ENCODE data around the gene GARIN5B. TPM values are rescaled to one million over a fixed set of nuclear protein-coding genes. Genes with fewer than 3 reads are reported as not detected.

Gene GARIN5B
- total and polyA plus RNA-seq, 2 of the 4 experiments (the other 2 are of a cell fraction), result not detected

DNA sequence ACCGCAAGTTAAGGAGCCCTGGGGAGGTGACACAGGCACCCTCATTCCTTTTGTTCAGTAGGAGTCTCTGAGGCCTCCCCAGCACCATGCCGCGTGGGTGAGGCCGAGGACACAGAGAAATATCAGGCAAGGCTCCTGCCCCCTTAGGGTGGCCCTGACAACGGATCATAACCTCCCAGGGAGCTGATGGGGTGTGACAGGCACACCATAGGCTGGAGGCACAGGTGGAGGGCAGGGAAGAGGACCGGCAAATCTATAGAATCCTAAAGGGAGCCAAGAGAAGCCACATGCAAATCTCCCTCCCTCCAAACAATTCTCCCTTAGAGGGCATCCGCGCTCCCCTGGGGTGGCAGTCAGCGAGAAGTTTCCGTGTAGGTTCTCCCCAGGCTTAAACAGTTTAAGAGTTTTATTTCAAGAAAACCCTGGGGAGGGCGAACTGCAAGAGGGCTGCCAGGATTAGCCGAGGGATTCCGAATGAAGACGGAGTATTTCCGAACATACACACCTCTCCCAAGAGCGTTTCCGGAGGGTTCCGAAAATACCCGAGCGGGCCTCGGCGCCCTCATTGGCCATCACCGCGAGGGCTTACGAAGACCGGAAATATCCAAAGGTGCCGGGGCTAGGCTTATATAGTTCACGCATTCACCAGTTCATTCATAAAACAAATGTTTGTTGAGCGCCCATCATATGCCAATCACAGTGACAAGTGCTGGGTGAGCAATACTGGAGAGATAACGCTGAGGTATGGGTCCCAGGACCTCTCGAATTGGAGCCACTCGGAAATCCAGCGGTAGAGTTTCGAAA lies 22.1 kb upstream of the GARIN5B start:
- Histone ChIP-seq H3K27ac (ENCODE audit: insufficient read depth, low read length) (peak overlapping the region; percentile 93), H2BK15ac (ENCODE audit: low read depth, low read length) (peak overlapping the region; percentile 82; the same call in 1 of the 3 replicates), H3K79me1 (ENCODE audit: low read depth in 1 of 2, low read length in 2 of 2) (peaks cover 18 to 47% of the 10 kb centered on the region in 2 experiments), H3K4me1 (ENCODE audit: control insufficient read depth, insufficient read depth, low read length) (peaks cover 39% of the 10 kb centered on the region), H2BK5ac (ENCODE audit: low read depth, low read length, poor library complexity, severe bottlenecking) (peak overlapping the region; percentile 89), H4K8ac (ENCODE audit: low read depth in 2 of 2, low read length in 2 of 2) (peak overlapping the region; percentile 79 to 99), H3K23ac (ENCODE audit: low read depth, low read length) (peak overlapping the region; percentile 99), H2AK9ac (replicated peaks; ENCODE audit: low read depth, low read length, poor library complexity) (peak overlapping the region; percentile 86), H3K9me3 (ENCODE audit: control insufficient read depth, insufficient read depth, low read length) (no peaks in the 10 kb centered on the region), H2AFZ (replicated peaks; ENCODE audit: low read length, poor library complexity) (peak overlapping the region; percentile 90), H3K36me3 (ENCODE audit: control insufficient read depth, insufficient read depth, low read length) (peaks cover 37% of the 10 kb centered on the region), H3K9ac (ENCODE audit: low read depth, low read length) (peak overlapping the region; percentile 96), H4K91ac (ENCODE audit: insufficient read depth, low read depth, low read length) (peak overlapping the region; percentile 98), H3K4me2 (ENCODE audit: low read depth, low read length) (peak overlapping the region; percentile 91), H3K18ac (ENCODE audit: low read depth, low read length) (peak overlapping the region; percentile 98), H4K20me1 (ENCODE audit: insufficient read depth, low read length) (peaks cover 44% of the 10 kb centered on the region), H2BK120ac (ENCODE audit: low read depth, low read length) (peak overlapping the region; percentile 97), H3K14ac (replicated peaks; ENCODE audit: low read depth, low read length) (peak overlapping the region; percentile 100), H3K56ac (ENCODE audit: extremely low read depth, insufficient read depth, low read length) (peak overlapping the region; percentile 99), H3K4ac (ENCODE audit: low read depth, low read length) (peak overlapping the region; percentile 98), H4K5ac (ENCODE audit: low read depth, low read length) (peak overlapping the region; percentile 96), H2AK5ac (ENCODE audit: low read depth, low read length) (peak overlapping the region; percentile 98), H2BK20ac (ENCODE audit: low read depth, low read length) (peak overlapping the region; percentile 91), H3K27me3 (ENCODE audit: control insufficient read depth, insufficient read depth, low read length) (no peaks in the 10 kb centered on the region), H3K9me1 (ENCODE audit: insufficient read depth, low read length) (peaks cover 23% of the 10 kb centered on the region), H3K4me3 (ENCODE audit: insufficient read depth, low read depth, low read length) (peak overlapping the region; percentile 51)
- POLR2A ChIA-PET (ENCODE audit: unreplicated experiment), result interaction anchor here (0.5 kb wide), 1 partner anchor 1306 kb away, joined by 3 read pairs; no protein-coding TSS in a partner anchor
- intact Hi-C loops (cut with micrococcal nuclease), result loop anchor here (5.0 kb wide), 2 partner anchors 83 to 103 kb away; partner anchors contain the start of genes BRSK1 and HSPBP1
- BruUV-seq (replicated peaks), result no TSS peak
- TF ChIP-seq SMC3 (IDR thresholded peaks at IDR 0.05; ENCODE audit: low read depth, low read length) (no peak), CHD1 (IDR thresholded peaks at IDR 0.05; ENCODE audit: low read depth, low read length) (no peak), USF2 (IDR thresholded peaks at IDR 0.05; ENCODE audit: low read depth, low read length) (no peak)
- ATAC-seq (ENCODE audit: low read depth) (peak; percentile 82), DNase-seq (peak; percentile 94)
- CTCF ChIA-PET, result interaction anchor here (0.6 kb wide), 1 partner anchor 34 kb away, joined by 3 read pairs; no protein-coding TSS in a partner anchor
- 5% methylated on average over 8 of the region's 34 CpGs; no CpG with 5 or more reads in 1 of the 2 experiments for WGBS, 2 experiments (ENCODE audit: extremely low coverage in 2 of 2, insufficient read length in 1 of 2)
- dilution Hi-C loops (cut with HindIII; ENCODE audit: low sequenced_read_pairs, unreplicated experiment), result no loop called here
- in situ Hi-C loops (cut with MboI; ENCODE audit: low sequenced_read_pairs), result loop anchor here (10.0 kb wide), 1 partner anchor 90 kb away; no protein-coding TSS in a partner anchor
